ENCODE measurements around the gene SYT3.
"Not testable (repeated sequence)": the region's sequence is repeated elsewhere in the genome, so short reads cannot be mapped to it uniquely, and the experiment has no call there.

SYT3 gene

GRCh38 chr19:50602935-50603334, 36.7 kb downstream of the SYT3 start:
- DNase-seq (ENCODE audit: low read depth), result no peak

- no peak for DNase-seq (ENCODE audit: low read depth)
These were observed 37.2 kb downstream of the SYT3 start for GRCh38 chr19:50602496-50602895.

- DNase-seq (ENCODE audit: low read depth), result no peak
These were observed 37.6 kb downstream of the SYT3 start for GRCh38 chr19:50602089-50602422.

- DNase-seq (ENCODE audit: low read depth), result no peak
These were observed 38.1 kb downstream of the SYT3 start for GRCh38 chr19:50601407-50602088.

- no peak for DNase-seq (ENCODE audit: low read depth)
These were observed 40.3 kb downstream of the SYT3 start for GRCh38 chr19:50599427-50599826.

- no peak for DNase-seq (ENCODE audit: low read depth)
These were observed 49.5 kb downstream of the SYT3 start for GRCh38 chr19:50590191-50590590.

- not testable (repeated sequence) for DNase-seq (ENCODE audit: low read depth)
These were observed 57.7 kb downstream of the SYT3 start for GRCh38 chr19:50581795-50582660.

GRCh38 chr19:50580970-50581634, 58.6 kb downstream of the SYT3 start:
- DNase-seq (ENCODE audit: low read depth), result no peak

- no peak for DNase-seq (ENCODE audit: low read depth)
These were observed 59.4 kb downstream of the SYT3 start for GRCh38 chr19:50580240-50580639.

GRCh38 chr19:50576769-50577168, 62.9 kb downstream of the SYT3 start:
- DNase-seq (ENCODE audit: low read depth), result not testable (repeated sequence)

- no peak for DNase-seq (ENCODE audit: low read depth)
These were observed 65.8 kb downstream of the SYT3 start for GRCh38 chr19:50573741-50574461.
